A549 (cell line): ENCODE data around the gene ZNF280A. TPM values are rescaled to one million over a fixed set of nuclear protein-coding genes. Genes with fewer than 3 reads are reported as not detected.
"Not testable (repeated sequence)": the region's sequence is repeated elsewhere in the genome, so short reads cannot be mapped to it uniquely, and the experiment has no call there.

Experiments used
- ATAC-seq, 2 experiments: fragments of 200-7000 bp in 1 of 2; fragments of >200 bp in 1 of 2; cut with Nextera tagmentation in 1 of 2; cut with Tn5 transposase in 1 of 2; 3 replicates each; pipeline versions ENCODE4 v1.8.0 to v1.9.1; 2018 to 2020; ENCODE audit warnings: mild to moderate bottlenecking in 1 of 2, moderate library complexity in 1 of 2
- CTCF ChIA-PET: fragments of 300-600 bp; sonication (Branson Sonifier 250); formaldehyde crosslinking; extraction: SDS; loops from one replicate; lab custom pipeline; 2021; ENCODE audit warnings: antibody characterized with exemption, inconsistent platforms; lab: Yijun Ruan, JAX
- POLR2A ChIA-PET: fragments of 350-600 bp; formaldehyde crosslinking; extraction: SDS; loops from one replicate; lab custom pipeline; 2021; ENCODE audit warnings: antibody characterized with exemption, inconsistent platforms; lab: Yijun Ruan, JAX
- DNase-seq, 2 experiments: peaks; one replicate each; pipeline versions ENCODE4 v3.0.0 to v3.0.0-alpha.2; 2011 to 2016; ENCODE audit warnings: low read depth in 1 of 2, low spot score in 1 of 2
- FAIRE-seq: peaks from 2 replicates; lab custom pipeline; 2011; peaks lifted over from hg19 to GRCh38; lab: Jason Lieb, UNC
- H3K27ac ChIP-seq, 2 experiments: fragments of >200 bp; sonication (Bioruptor Twin); formaldehyde crosslinking; 3 replicates each; pipeline ENCODE4 v1.5.1; 2016 to 2017
- H3K4me1 ChIP-seq: fragments of >200 bp; sonication (Bioruptor Twin); formaldehyde crosslinking; 3 replicates; pipeline ENCODE4 v1.6.1; 2016
- H3K4me2 ChIP-seq: fragments of >200 bp; sonication (Bioruptor Twin); formaldehyde crosslinking; 3 replicates; pipeline ENCODE4 v1.6.1; 2016
- H3K4me3 ChIP-seq: fragments of >200 bp; sonication (Bioruptor Twin); formaldehyde crosslinking; 3 replicates; pipeline ENCODE4 v1.5.1; 2016
- H3K9me3 ChIP-seq: fragments of >200 bp; sonication (Bioruptor Twin); formaldehyde crosslinking; 3 replicates; pipeline ENCODE4 v1.6.1; 2016
- BHLHE40 ChIP-seq: IDR thresholded peaks from 2 replicates; pipeline ENCODE4 v1.6.1; 2012; ENCODE audit warnings: low read depth, low read length, inconsistent platforms
- CBX8 ChIP-seq: fragments of 200-600 bp; sonication (generic); IDR thresholded peaks from 2 replicates; pipeline ENCODE4 v1.6.1; 2016
- CHD4 ChIP-seq: fragments of 200-600 bp; sonication (generic); IDR thresholded peaks from 2 replicates; pipeline ENCODE4 v1.6.1; 2016; ENCODE audit warnings: antibody characterized with exemption, mild to moderate bottlenecking, borderline replicate concordance
- CTCF ChIP-seq: fragments of >200 bp; sonication (Bioruptor Twin); formaldehyde crosslinking; IDR thresholded peaks from 3 replicates; pipeline ENCODE4 v1.5.1; 2016
- FOSB ChIP-seq: fragments of 250-450 bp; sonication (Bioruptor Pico); IDR thresholded peaks from 2 replicates; pipeline ENCODE4 v1.5.0; 2020; ENCODE audit warnings: mild to moderate bottlenecking, moderate library complexity
- GATA3 ChIP-seq: IDR thresholded peaks from 2 replicates; pipeline ENCODE4 v1.6.1; 2012; ENCODE audit warnings: borderline replicate concordance
- HOXB5 ChIP-seq: fragments of 250-450 bp; sonication (Bioruptor Pico); IDR thresholded peaks from 2 replicates; pipeline ENCODE4 v1.5.0; 2020; ENCODE audit warnings: mild to moderate bottlenecking, moderate library complexity
- JUNB ChIP-seq: fragments of >200 bp; sonication (Bioruptor Twin); formaldehyde crosslinking; IDR thresholded peaks from 2 replicates; pipeline ENCODE4 v1.6.1; 2016
- KDM1A ChIP-seq: fragments of 200-600 bp; sonication (generic); IDR thresholded peaks from 2 replicates; pipeline ENCODE4 v1.6.1; 2016; ENCODE audit warnings: low read depth, mild to moderate bottlenecking
- MAZ ChIP-seq: fragments of 150-350 bp; IDR thresholded peaks from 2 replicates; pipeline ENCODE4 v1.6.1; 2014; ENCODE audit warnings: antibody characterized with exemption, low read depth, low read length, borderline replicate concordance
- MYC ChIP-seq: IDR thresholded peaks from 2 replicates; pipeline ENCODE4 v1.6.1; 2012; ENCODE audit warnings: mild to moderate bottlenecking, inconsistent platforms, low read length, improper control_type of control experiment, borderline replicate concordance
- NFE2L2 ChIP-seq: fragments of 150-350 bp; conservative IDR thresholded peaks from 2 replicates; pipeline ENCODE4 v1.6.1; 2014; ENCODE audit warnings: low read length
- NR3C1 ChIP-seq: fragments of >200 bp; sonication (Bioruptor Twin); formaldehyde crosslinking; IDR thresholded peaks from 3 replicates; pipeline ENCODE4 v1.6.1; 2017
- PHF8 ChIP-seq: fragments of 200-600 bp; sonication (generic); IDR thresholded peaks from 2 replicates; pipeline ENCODE4 v1.6.1; 2016; ENCODE audit warnings: low read depth, mild to moderate bottlenecking, antibody characterized with exemption, moderate library complexity, borderline replicate concordance
- RAD21 ChIP-seq, 2 experiments: fragments of >200 bp in 1 of 2; sonication (Bioruptor Twin) in 1 of 2; formaldehyde crosslinking in 1 of 2; IDR thresholded peaks in 1 of 2; conservative IDR thresholded peaks in 1 of 2; 2 replicates in 1 of 2; 3 replicates in 1 of 2; pipeline ENCODE4 v1.6.1; 2012 to 2018; ENCODE audit warnings: inconsistent platforms in 1 of 2
- RCOR1 ChIP-seq: fragments of 150-350 bp; IDR thresholded peaks from 2 replicates; pipeline ENCODE4 v1.6.1; 2014; ENCODE audit warnings: antibody characterized with exemption, low read length, low read depth
- SMC3 ChIP-seq: fragments of >200 bp; sonication (Bioruptor Twin); formaldehyde crosslinking; IDR thresholded peaks from 3 replicates; pipeline ENCODE4 v1.6.1; 2018; ENCODE audit warnings: inconsistent platforms
- SREBF2 ChIP-seq: fragments of 450-650 bp; IDR thresholded peaks from 2 replicates; pipeline ENCODE4 v1.6.1; 2014; ENCODE audit warnings: mild to moderate bottlenecking, moderate library complexity
- TFCP2L1 ChIP-seq: fragments of 250-450 bp; sonication (Bioruptor Pico); IDR thresholded peaks from 2 replicates; pipeline ENCODE4 v1.5.0; 2021; ENCODE audit warnings: mild to moderate bottlenecking
- TP53 ChIP-seq: fragments of 250-450 bp; sonication (Bioruptor Pico); IDR thresholded peaks from 2 replicates; pipeline ENCODE4 v1.5.0; 2021; ENCODE audit warnings: mild to moderate bottlenecking, moderate library complexity
- WGBS: methylation state at CpG from one replicate; pipeline ENCODE4 v1.1.6; 2017; ENCODE audit errors: missing lambda C conversion rate; 5-methylcytosine and 5-hydroxymethylcytosine counted together
- polyA plus RNA-seq, 4 experiments: library from polyadenylated mRNA; depleted of rRNA in 3 of 4; stranded (reverse); fragments of >200 nt; fragmentation: RNase III in 1 of 4; extraction: RNeasy Plus Mini Kit Qiagen cat#74134 plus additional on column Dnase treatment in 1 of 4; gene quantifications; 2 replicates in 3 of 4; 3 replicates in 1 of 4; pipeline ENCODE4 v1.2.3, GENCODE V29; 2011 to 2017
- TF ChIP-seq, protein P1 (sequence below): fragments of 200-600 bp; sonication (generic); IDR thresholded peaks from 2 replicates; pipeline ENCODE4 v1.6.1; 2016; ENCODE audit warnings: antibody characterized with exemption, mild to moderate bottlenecking, moderate library complexity

ZNF280A gene
- polyA plus RNA-seq, 2 of the 4 experiments (the other 2 are of a cell fraction): 2.0 to 3.0 TPM

- no peak for TF ChIP-seq CTCF
Measured at GRCh38 chr22:22519591-22519990, 479 bp downstream of the ZNF280A start (continued).

GRCh38 chr22:22516992-22517391, 3.1 kb downstream of the ZNF280A start:
- H3K4me1 ChIP-seq: peaks cover 9% of the 10 kb centered on the region; the same call in 2 of the 3 replicates
- no peak overlapping the region for H3K4me3 ChIP-seq
- ATAC-seq (no peak), FAIRE-seq (no peak), DNase-seq (no peak)
- H3K9me3 ChIP-seq: no peaks in the 10 kb centered on the region
- TF ChIP-seq NR3C1: no peak
- TF ChIP-seq RCOR1: no peak
- TF ChIP-seq TFCP2L1 (CRISPR knock-in tag): no peak
- no peak for TF ChIP-seq SMC3
- TF ChIP-seq SREBF2: no peak
- no peak for TF ChIP-seq GATA3
- TF ChIP-seq BHLHE40: no peak
- TF ChIP-seq PHF8: no peak
- no peak for TF ChIP-seq NFE2L2
- no peak for TF ChIP-seq MAZ
- TF ChIP-seq, protein P1, sequence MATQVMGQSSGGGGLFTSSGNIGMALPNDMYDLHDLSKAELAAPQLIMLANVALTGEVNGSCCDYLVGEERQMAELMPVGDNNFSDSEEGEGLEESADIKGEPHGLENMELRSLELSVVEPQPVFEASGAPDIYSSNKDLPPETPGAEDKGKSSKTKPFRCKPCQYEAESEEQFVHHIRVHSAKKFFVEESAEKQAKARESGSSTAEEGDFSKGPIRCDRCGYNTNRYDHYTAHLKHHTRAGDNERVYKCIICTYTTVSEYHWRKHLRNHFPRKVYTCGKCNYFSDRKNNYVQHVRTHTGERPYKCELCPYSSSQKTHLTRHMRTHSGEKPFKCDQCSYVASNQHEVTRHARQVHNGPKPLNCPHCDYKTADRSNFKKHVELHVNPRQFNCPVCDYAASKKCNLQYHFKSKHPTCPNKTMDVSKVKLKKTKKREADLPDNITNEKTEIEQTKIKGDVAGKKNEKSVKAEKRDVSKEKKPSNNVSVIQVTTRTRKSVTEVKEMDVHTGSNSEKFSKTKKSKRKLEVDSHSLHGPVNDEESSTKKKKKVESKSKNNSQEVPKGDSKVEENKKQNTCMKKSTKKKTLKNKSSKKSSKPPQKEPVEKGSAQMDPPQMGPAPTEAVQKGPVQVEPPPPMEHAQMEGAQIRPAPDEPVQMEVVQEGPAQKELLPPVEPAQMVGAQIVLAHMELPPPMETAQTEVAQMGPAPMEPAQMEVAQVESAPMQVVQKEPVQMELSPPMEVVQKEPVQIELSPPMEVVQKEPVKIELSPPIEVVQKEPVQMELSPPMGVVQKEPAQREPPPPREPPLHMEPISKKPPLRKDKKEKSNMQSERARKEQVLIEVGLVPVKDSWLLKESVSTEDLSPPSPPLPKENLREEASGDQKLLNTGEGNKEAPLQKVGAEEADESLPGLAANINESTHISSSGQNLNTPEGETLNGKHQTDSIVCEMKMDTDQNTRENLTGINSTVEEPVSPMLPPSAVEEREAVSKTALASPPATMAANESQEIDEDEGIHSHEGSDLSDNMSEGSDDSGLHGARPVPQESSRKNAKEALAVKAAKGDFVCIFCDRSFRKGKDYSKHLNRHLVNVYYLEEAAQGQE: no peak
- TF ChIP-seq JUNB: no peak
- TF ChIP-seq TP53 (CRISPR knock-in tag): no peak
- no peak for TF ChIP-seq RAD21 (conservative IDR thresholded peaks at IDR 0.05 in 1 of 2, IDR thresholded peaks at IDR 0.05 in 1 of 2)
- TF ChIP-seq CHD4: no peak
- TF ChIP-seq HOXB5 (CRISPR knock-in tag): no peak
- no peak for TF ChIP-seq FOSB (CRISPR knock-in tag)
- TF ChIP-seq KDM1A: no peak
- ChIA-PET POLR2A (no interaction called here), CTCF (no interaction called here)
- WGBS: 87% methylated on average over 4 of the region's 4 CpGs
- H3K4me2 ChIP-seq: no peak overlapping the region
- no peak overlapping the region for H3K27ac ChIP-seq

DNA sequence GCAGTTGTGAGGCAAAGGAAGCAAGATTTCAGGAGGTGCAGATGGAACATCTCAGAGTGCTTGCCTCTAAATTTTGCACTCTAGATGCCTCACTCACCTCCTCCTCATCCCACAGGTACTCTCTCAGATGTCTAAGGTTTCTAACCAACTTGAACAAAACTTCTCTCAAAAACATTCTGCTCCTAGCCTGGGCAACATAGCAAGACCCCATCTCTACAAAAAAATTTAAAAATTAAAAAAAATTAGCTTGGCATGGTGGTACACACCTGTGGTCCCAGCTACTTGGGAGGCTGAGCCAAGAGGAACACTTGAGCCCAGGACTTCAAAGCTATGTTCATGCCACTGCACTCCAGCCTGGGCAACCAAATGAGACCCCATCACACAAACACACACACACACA, 4.2 kb downstream of the ZNF280A start:
- Histone ChIP-seq H3K9me3 (no peaks in the 10 kb centered on the region), H3K4me1 (peaks cover 9% of the 10 kb centered on the region; the same call in 2 of the 3 replicates), H3K4me2 (no peak overlapping the region), H3K27ac (no peak overlapping the region), H3K4me3 (no peak overlapping the region)
- TF ChIP-seq MYC: no peak
- TF ChIP-seq JUNB: no peak
- no peak for TF ChIP-seq PHF8
- no peak for TF ChIP-seq CBX8
- no peak for DNase-seq
- ChIA-PET CTCF (interaction anchor here (0.6 to 1.5 kb wide), 3 partner anchors 17 to 344 kb away, joined by 4 to 6 read pairs (median 4); no protein-coding TSS in a partner anchor), POLR2A (no interaction called here)
- no peak for FAIRE-seq
- ATAC-seq: no peak

- POLR2A ChIA-PET, H3K4me3 ChIP-seq, FAIRE-seq, H3K4me1 ChIP-seq, H3K27ac ChIP-seq, ATAC-seq, H3K9me3 ChIP-seq, H3K4me2 ChIP-seq, DNase-seq: not testable (repeated sequence)
- CTCF ChIA-PET: interaction anchor here (0.9 to 1.5 kb wide), 2 partner anchors 19 to 62 kb away, joined by 3 to 6 read pairs; no protein-coding TSS in a partner anchor
- 72% methylated on average over 8 of the region's 8 CpGs for WGBS
Measured at GRCh38 chr22:22514431-22514830, 5.6 kb downstream of the ZNF280A start.
